Measurements from ENCODE around the gene ASCL2. TPM values are rescaled to one million over a fixed set of nuclear protein-coding genes. Genes with fewer than 3 reads are reported as not detected.

Gene ASCL2
- total and polyA plus RNA-seq, 4 donors, result 0.20 to 0.90 (median 0.45) TPM

GRCh38 chr11:2314525-2315394 lies 44.4 kb upstream of the ASCL2 start:
- peak; percentile 57 to 97 (median 88) for DNase-seq (ENCODE audit: low read depth in 4 of 6, low spot score in 6 of 6)
- Histone ChIP-seq H3K9me3 (ENCODE audit: control insufficient read depth, insufficient read depth, low read length) (peaks cover 4% of the 10 kb centered on the region), H3K27me3 (ENCODE audit: control insufficient read depth, insufficient read depth, low read length) (no peaks in the 10 kb centered on the region), H3K27ac (ENCODE audit: low read depth, low read length) (peak overlapping the region; percentile 94), H3K4me3 (ENCODE audit: low read depth, low read length) (no peak overlapping the region), H3K36me3 (ENCODE audit: control insufficient read depth, insufficient read depth, low read length) (peaks cover 17% of the 10 kb centered on the region), H3K4me1 (ENCODE audit: control insufficient read depth, insufficient read depth, low read length) (peaks cover 54% of the 10 kb centered on the region)
- WGBS (ENCODE audit: insufficient coverage), result 31% methylated on average over 8 of the region's 16 CpGs

- WGBS (ENCODE audit: insufficient coverage), result 100% methylated on average over 4 of the region's 7 CpGs
- Histone ChIP-seq H3K27me3 (ENCODE audit: control insufficient read depth, insufficient read depth, low read length) (no peaks in the 10 kb centered on the region), H3K4me3 (ENCODE audit: low read depth, low read length) (no peak overlapping the region), H3K9me3 (ENCODE audit: control insufficient read depth, insufficient read depth, low read length) (peaks cover 4% of the 10 kb centered on the region), H3K27ac (ENCODE audit: low read depth, low read length) (peak overlapping the region; percentile 94), H3K36me3 (ENCODE audit: control insufficient read depth, insufficient read depth, low read length) (peaks cover 17% of the 10 kb centered on the region), H3K4me1 (ENCODE audit: control insufficient read depth, insufficient read depth, low read length) (peaks cover 54% of the 10 kb centered on the region)
- DNase-seq (ENCODE audit: low read depth in 4 of 6, low spot score in 6 of 6), result no peak
Observed at GRCh38 chr11:2314136-2314524, 43.7 kb upstream of the ASCL2 start.

GRCh38 chr11:2313051-2313951 lies 42.9 kb upstream of the ASCL2 start:
- WGBS (ENCODE audit: insufficient coverage), result 90% methylated on average over 34 of the region's 34 CpGs
- peaks cover 4% of the 10 kb centered on the region for H3K9me3 ChIP-seq (ENCODE audit: control insufficient read depth, insufficient read depth, low read length)

GRCh38 chr11:2312232-2313042 lies 42.0 kb upstream of the ASCL2 start:
- Histone ChIP-seq H3K4me1 (ENCODE audit: control insufficient read depth, insufficient read depth, low read length) (peaks cover 60% of the 10 kb centered on the region), H3K27me3 (ENCODE audit: control insufficient read depth, insufficient read depth, low read length) (no peaks in the 10 kb centered on the region), H3K4me3 (ENCODE audit: low read depth, low read length) (no peak overlapping the region), H3K27ac (ENCODE audit: low read depth, low read length) (peak overlapping the region; percentile 76), H3K36me3 (ENCODE audit: control insufficient read depth, insufficient read depth, low read length) (peaks cover 13% of the 10 kb centered on the region), H3K9me3 (ENCODE audit: control insufficient read depth, insufficient read depth, low read length) (no peaks in the 10 kb centered on the region)
- 88% methylated on average over 12 of the region's 22 CpGs for WGBS (ENCODE audit: insufficient coverage)
- peak in 1 of 6 donors; percentile 29 for DNase-seq (ENCODE audit: low read depth in 4 of 6, low spot score in 6 of 6)

More at GRCh38 chr11:2313051-2313951, 42.9 kb upstream of the ASCL2 start:
- Histone ChIP-seq H3K27me3 (ENCODE audit: control insufficient read depth, insufficient read depth, low read length) (no peaks in the 10 kb centered on the region), H3K4me1 (ENCODE audit: control insufficient read depth, insufficient read depth, low read length) (peaks cover 54% of the 10 kb centered on the region), H3K27ac (ENCODE audit: low read depth, low read length) (peak overlapping the region; percentile 94), H3K4me3 (ENCODE audit: low read depth, low read length) (no peak overlapping the region), H3K36me3 (ENCODE audit: control insufficient read depth, insufficient read depth, low read length) (peaks cover 17% of the 10 kb centered on the region)
- DNase-seq (ENCODE audit: low read depth in 4 of 6, low spot score in 6 of 6), result no peak

GRCh38 chr11:2311353-2312133 lies 41.2 kb upstream of the ASCL2 start:
- peaks cover 69% of the 10 kb centered on the region for H3K4me1 ChIP-seq (ENCODE audit: control insufficient read depth, insufficient read depth, low read length)
- DNase-seq (ENCODE audit: low read depth in 4 of 6, low spot score in 6 of 6), result no peak
- WGBS (ENCODE audit: insufficient coverage), result 76% methylated on average over 19 of the region's 21 CpGs
- H3K27ac ChIP-seq (ENCODE audit: low read depth, low read length), result peak overlapping the region; percentile 76
- no peaks in the 10 kb centered on the region for H3K9me3 ChIP-seq (ENCODE audit: control insufficient read depth, insufficient read depth, low read length)
- H3K4me3 ChIP-seq (ENCODE audit: low read depth, low read length), result no peak overlapping the region
- H3K27me3 ChIP-seq (ENCODE audit: control insufficient read depth, insufficient read depth, low read length), result no peaks in the 10 kb centered on the region
- peaks cover 11% of the 10 kb centered on the region for H3K36me3 ChIP-seq (ENCODE audit: control insufficient read depth, insufficient read depth, low read length)

- Histone ChIP-seq H3K36me3 (ENCODE audit: control insufficient read depth, insufficient read depth, low read length) (peaks cover 5% of the 10 kb centered on the region), H3K9me3 (ENCODE audit: control insufficient read depth, insufficient read depth, low read length) (no peaks in the 10 kb centered on the region), H3K4me3 (ENCODE audit: low read depth, low read length) (no peak overlapping the region), H3K27me3 (ENCODE audit: control insufficient read depth, insufficient read depth, low read length) (no peaks in the 10 kb centered on the region), H3K4me1 (ENCODE audit: control insufficient read depth, insufficient read depth, low read length) (peaks cover 73% of the 10 kb centered on the region), H3K27ac (ENCODE audit: low read depth, low read length) (no peak overlapping the region)
- 89% methylated on average over 10 of the region's 16 CpGs for WGBS (ENCODE audit: insufficient coverage)
- no peak for DNase-seq (ENCODE audit: low read depth in 4 of 6, low spot score in 6 of 6)
Observed at GRCh38 chr11:2310786-2311352, 40.5 kb upstream of the ASCL2 start.

GRCh38 chr11:2310073-2310785 lies 39.8 kb upstream of the ASCL2 start:
- H3K36me3 ChIP-seq (ENCODE audit: control insufficient read depth, insufficient read depth, low read length), result peaks cover 3% of the 10 kb centered on the region
- DNase-seq (ENCODE audit: low read depth in 4 of 6, low spot score in 6 of 6), result no peak
- no peaks in the 10 kb centered on the region for H3K27me3 ChIP-seq (ENCODE audit: control insufficient read depth, insufficient read depth, low read length)
- H3K9me3 ChIP-seq (ENCODE audit: control insufficient read depth, insufficient read depth, low read length), result no peaks in the 10 kb centered on the region
- H3K4me1 ChIP-seq (ENCODE audit: control insufficient read depth, insufficient read depth, low read length), result peaks cover 73% of the 10 kb centered on the region
- H3K27ac ChIP-seq (ENCODE audit: low read depth, low read length), result no peak overlapping the region
- 80% methylated on average over 12 of the region's 16 CpGs for WGBS (ENCODE audit: insufficient coverage)
- no peak overlapping the region for H3K4me3 ChIP-seq (ENCODE audit: low read depth, low read length)

Measured in spinal cord (tissue), 10 donors.